Sciatic nerve (tissue), 2 donors: ENCODE measurements around the gene NPY5R. TPM values are rescaled to one million over a fixed set of nuclear protein-coding genes. Genes with fewer than 3 reads are reported as not detected.

ENCODE experiments used
- ATAC-seq: fragments of 200-7000 bp; cut with Tn5 transposase; one replicate; pipeline ENCODE4 v1.9.1; 2020; ENCODE audit warnings: mild to moderate bottlenecking, moderate library complexity
- DNase-seq: peaks from one replicate; pipeline ENCODE4 v3.0.0-alpha.2; 2020; ENCODE audit warnings: low spot score
- intact Hi-C: fragments of 100-400 bp; cut with DNase I; formaldehyde crosslinking; loops from one replicate; pipeline ENCODE4 v1.14.2; 2022
- total RNA-seq: library from RNA; stranded (reverse); fragmentation: NEBNext Ultra II Directional; extraction: Animal tissue kit (Norgen Biotek cat#: 25700); gene quantifications from one replicate; pipeline ENCODE4 v1.2.1, GENCODE V29; 2021
- donor health status: DM: no; HTN: no; CAD: no.
- donor health status: DM: no; HTN: no; CAD: no.

Gene NPY5R
- 0.36 TPM for total RNA-seq

GRCh38 chr4:163343604-163344146 lies at the start of gene NPY5R:
Gene NPY5R (plus strand): TSS chr4:163343892. CDS start chr4:163350274, 6,382 bp downstream.
- ATAC-seq (peak; percentile 41), DNase-seq (no peak)
- intact Hi-C loops, result no loop called here

- DNase-seq (no peak), ATAC-seq (no peak)
- intact Hi-C loops, result no loop called here
Measured at GRCh38 chr4:163295138-163295537, 48.6 kb upstream of the NPY5R start.

- intact Hi-C loops, result no loop called here
- no peak for DNase-seq
- no peak for ATAC-seq
Measured at GRCh38 chr4:163300445-163300844, 43.2 kb upstream of the NPY5R start.

GRCh38 chr4:163303069-163303468 lies 40.6 kb upstream of the NPY5R start:
- intact Hi-C loops, result no loop called here
- ATAC-seq (no peak), DNase-seq (no peak)

DNA sequence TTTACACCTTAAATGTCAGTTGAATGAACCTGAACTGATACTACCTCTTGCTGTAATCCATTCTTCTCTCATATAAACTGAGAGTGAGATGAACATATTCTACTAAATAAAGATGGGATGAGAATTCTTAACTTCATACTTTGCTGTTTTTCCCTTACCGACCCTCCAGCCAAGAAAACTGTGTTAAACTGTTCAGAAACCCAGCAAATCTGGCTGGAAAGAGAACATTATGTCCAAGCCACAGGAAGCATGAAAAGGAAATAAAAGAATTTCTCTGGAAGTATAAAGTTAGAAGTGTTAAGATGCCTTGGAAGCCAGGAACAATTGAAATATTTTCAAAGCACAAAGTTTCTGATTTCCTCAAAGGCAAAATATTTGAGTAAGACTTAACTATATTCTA lies 34.2 kb upstream of the NPY5R start:
- intact Hi-C loops, result no loop called here

DNA sequence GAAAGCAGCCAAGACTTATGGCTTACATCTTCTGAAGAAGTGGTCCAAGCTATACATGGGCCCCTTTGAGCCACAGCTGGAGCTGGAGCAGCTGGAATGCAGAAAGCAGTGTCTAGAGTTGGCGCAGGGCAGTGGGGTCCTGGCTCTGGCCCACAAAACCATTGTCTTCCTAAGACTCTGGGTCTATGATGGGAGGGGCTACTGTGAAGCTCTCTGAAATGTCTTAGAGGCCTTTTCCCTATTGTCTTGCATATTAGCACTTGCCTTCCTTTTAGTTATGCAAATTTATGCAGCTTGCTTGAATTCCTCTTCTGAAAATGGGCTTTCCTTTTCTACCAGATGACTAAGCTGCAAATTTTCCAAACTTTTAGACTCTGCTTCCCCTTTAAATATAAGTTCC lies 26.6 kb upstream of the NPY5R start:
- DNase-seq (no peak), ATAC-seq (no peak)
- intact Hi-C loops, result no loop called here

More for the DNA sequence above, 34.2 kb upstream of the NPY5R start:
- DNase-seq (no peak), ATAC-seq (no peak)

GRCh38 chr4:163330916-163331628 lies 12.6 kb upstream of the NPY5R start:
- ATAC-seq (no peak), DNase-seq (no peak)
- intact Hi-C loops, result no loop called here

- intact Hi-C loops, result no loop called here
- DNase-seq, result no peak
Measured at GRCh38 chr4:163331629-163332376, 11.9 kb upstream of the NPY5R start.

DNA sequence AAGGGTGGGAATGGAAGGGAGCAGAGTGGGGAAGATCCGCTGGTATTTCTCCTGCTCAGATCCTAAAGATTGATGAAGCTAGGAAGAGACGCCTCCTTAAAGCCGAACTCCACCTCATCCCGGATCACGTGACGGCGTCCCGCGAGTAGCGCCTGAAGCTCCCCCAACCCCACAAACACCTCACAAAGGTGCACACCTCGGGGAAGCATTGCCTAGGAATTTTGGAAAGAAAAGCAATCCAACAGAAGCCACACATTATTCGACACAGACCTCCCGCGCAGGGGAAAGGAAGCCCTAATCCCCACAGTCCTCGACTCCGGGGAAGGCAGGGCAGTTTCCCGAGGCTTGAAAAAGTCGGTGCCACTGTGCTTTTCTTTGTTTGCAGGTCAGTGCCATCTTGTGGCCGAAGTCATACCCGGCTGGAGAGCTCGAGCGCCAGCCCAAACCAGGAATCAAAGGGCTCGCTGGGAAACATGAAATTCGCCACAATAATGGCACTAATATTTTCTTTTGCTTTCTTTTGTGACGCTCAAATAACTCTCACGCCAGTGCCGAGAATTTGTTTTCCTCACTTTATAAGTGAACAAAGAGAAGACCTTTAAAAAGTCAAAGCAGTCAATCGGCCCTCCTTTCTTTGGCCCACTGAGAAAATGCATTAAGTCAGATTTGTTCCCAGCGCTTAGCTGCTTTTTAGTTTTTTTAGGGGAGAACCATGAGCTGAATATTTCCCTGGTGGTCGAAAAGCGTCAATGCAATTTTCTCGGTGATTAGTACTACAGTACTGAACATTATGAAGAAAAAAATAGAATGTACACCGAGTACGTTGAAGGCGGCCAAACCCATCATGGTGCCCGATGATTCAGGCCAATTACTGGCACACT lies 10.9 kb upstream of the NPY5R start, which contains the start of gene NPY1R:
Gene NPY1R (minus strand): TSS at position 71 of the 881 bp plus-strand sequence. CDS start 6,042 bp downstream, outside the sequence.
- intact Hi-C loops, result no loop called here
- DNase-seq (peak; percentile 74), ATAC-seq (peak; percentile 90)

More at GRCh38 chr4:163331629-163332376, 11.9 kb upstream of the NPY5R start:
- ATAC-seq, result peak; percentile 62

DNA sequence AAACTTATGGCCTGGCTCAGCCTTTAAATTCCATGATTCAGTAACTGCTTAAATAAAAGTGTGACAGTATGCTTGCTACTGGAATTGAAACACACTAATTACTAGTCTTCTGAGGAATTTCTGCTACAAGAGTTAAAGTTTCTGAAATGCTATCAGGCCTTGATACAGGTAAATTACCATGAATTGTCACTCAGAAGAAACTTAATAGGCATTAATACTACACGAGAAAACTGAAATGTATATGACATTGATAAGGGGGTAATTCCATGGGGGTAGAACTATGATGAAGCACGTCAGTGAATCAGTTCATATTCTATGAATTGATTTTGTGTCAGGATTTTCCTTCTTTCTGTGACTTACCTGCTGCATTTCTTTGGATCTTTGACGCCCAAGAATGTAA lies 8.3 kb upstream of the NPY5R start:
- intact Hi-C loops, result no loop called here
- DNase-seq, result no peak
- no peak for ATAC-seq

DNA sequence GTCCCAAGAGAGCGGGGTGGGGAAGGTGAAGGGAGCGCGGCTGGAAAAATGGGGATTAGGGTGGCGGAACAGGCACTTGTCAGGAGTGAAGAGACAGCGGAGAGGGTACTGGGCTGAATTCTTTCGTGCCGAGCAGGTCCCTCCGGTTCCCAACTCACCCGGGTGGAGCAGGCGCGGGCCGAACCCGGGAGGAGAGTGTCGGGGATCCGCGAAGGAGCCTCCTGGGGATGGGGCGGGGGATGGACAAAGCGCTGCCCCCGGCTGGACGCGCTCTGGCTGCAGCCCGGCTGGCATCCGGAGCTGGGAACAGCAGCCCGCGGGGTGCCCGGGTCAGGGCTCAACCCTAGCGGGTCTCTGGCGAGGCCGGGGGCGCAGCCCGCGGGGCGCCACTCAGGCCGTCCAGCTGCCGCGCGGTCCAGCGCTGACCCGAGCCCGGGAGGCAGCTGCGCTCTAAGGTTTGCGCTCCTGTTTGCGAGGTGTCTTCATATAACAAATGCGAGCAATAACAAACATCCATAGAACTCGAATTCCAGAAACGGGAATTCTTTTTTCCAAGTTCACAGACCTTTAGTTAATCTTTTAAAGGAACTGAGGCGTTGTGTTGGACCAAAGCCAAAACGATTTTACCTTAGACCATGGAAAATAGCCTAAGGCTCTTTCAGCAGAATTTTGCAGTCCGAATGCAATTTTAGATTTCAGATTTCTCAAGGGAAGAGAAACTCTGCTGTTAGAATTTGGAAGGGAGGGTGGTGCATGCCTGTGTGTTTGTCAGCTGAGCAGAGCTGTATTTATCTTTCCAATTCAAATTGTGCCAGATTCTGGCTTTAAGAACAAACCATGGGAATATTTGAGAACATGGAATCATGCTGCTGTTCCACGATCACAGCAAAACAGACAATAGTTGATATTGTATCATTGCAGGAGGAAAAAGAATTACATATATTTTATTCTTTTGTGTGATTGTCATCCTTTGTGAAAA lies 744 bp downstream of the NPY5R start:
- ATAC-seq (peak; percentile 46), DNase-seq (no peak)
- intact Hi-C loops, result no loop called here

GRCh38 chr4:163350672-163351071 lies 7.0 kb downstream of the NPY5R start:
- intact Hi-C loops, result no loop called here
- ATAC-seq (no peak), DNase-seq (no peak)

DNA sequence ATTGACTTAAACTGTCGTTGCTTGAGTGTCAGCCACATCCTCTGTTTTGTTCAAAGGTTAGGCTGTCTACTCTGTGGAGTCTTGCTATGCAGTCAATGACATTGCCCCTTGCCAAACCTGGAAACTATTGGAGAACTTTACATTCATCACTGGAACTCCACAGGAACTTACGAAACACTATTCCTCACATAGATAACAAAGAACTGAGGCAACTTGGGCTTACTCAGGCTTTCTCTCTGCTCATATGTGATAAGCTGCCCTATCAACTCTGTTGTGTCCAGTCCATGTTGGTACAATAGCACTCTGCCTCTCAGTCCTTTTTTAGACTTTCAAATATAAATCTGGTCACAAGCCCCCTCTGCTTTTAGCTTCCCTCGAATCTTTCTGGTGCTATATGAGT lies 9.4 kb downstream of the NPY5R start:
- DNase-seq (no peak), ATAC-seq (no peak)
- intact Hi-C loops, result no loop called here

DNA sequence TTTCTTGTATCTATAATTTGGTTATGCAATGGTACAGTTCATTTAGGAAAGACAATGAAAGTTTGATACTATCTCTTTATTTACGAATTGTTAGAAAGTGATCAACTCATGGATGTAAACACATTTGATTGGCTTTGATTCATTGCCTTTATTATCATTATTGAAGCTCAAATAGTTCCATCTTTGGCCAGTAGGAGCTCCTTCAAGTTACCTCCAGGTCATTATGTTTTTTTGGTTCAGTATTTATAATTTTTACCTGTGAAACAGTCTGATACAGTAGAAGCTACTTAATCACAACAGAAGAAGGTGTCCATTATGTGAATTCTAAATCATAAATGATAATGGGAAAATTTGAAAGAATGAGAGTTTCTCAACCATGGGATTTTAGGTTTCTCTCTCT lies 12.4 kb downstream of the NPY5R start:
- DNase-seq (no peak), ATAC-seq (no peak)
- intact Hi-C loops, result no loop called here

DNA sequence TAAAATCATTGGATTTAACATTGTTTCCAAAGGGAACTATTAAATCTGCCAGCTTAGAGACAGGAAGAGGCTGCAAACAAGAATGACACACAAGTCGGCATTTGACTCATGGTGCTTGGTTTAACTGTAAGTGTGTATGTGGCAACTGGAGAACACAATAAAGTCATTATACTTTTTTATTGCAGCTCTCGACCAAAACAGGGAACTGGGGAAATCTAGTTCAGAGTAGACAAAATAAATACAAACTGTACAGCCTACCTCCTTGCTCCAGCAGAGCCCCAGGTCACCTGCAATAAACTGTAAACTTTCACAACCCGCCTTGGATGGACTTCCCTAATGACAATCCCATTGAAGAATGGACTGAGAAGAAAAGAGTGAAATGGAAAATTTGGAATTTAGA lies 24.0 kb downstream of the NPY5R start:
- ATAC-seq (no peak), DNase-seq (no peak)
- intact Hi-C loops, result no loop called here

GRCh38 chr4:163372029-163372428 lies 28.3 kb downstream of the NPY5R start:
- DNase-seq (no peak), ATAC-seq (no peak)
- intact Hi-C loops, result no loop called here

GRCh38 chr4:163378661-163379060 lies 35.0 kb downstream of the NPY5R start:
- intact Hi-C loops, result no loop called here
- DNase-seq (no peak), ATAC-seq (no peak)

DNA sequence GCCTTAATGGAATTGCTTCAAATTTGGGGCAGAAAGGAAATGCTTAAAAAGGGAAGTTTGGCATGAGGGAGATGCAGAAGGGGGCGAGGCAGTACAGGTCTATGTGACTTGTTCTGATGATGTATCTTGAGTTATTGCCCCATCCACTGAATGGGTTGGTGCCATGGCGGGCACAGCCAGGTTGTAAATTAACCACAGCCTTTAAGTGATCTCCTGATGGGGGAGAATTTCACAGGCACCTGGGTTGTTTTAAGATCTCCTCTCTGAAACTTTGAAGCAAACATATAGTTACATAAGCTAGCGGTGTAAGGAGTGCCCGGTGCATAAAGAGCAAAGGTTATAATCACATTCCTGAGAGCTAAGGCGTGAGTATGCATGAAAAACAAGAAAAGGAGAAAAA lies 37.0 kb downstream of the NPY5R start:
- ATAC-seq (no peak), DNase-seq (no peak)
- intact Hi-C loops, result no loop called here
